GM12872 (cell line): ENCODE data around the gene APBA2.

Experiments used
- CTCF ChIP-seq: IDR thresholded peaks from 3 replicates; pipeline ENCODE4 v1.5.1; 2011; ENCODE audit warnings: low read depth, mild to moderate bottlenecking, low read length, moderate library complexity; ENCODE audit not compliant: insufficient read depth

APBA2 gene

GRCh38 chr15:29039466-29040369, 153.9 kb downstream of the APBA2 start:
- TF ChIP-seq CTCF = no peak

GRCh38 chr15:29040370-29040751, 154.6 kb downstream of the APBA2 start:
- TF ChIP-seq CTCF = no peak

GRCh38 chr15:29043736-29044502, 158.1 kb downstream of the APBA2 start:
- no peak for TF ChIP-seq CTCF

- no peak for TF ChIP-seq CTCF
These were observed 158.7 kb downstream of the APBA2 start for GRCh38 chr15:29044503-29044901.

- TF ChIP-seq CTCF = no peak
These were observed 159.9 kb downstream of the APBA2 start for GRCh38 chr15:29045717-29046116.

- no peak for TF ChIP-seq CTCF
These were observed 160.6 kb downstream of the APBA2 start for GRCh38 chr15:29046281-29046810.

- no peak for TF ChIP-seq CTCF
These were observed 161.2 kb downstream of the APBA2 start for GRCh38 chr15:29046977-29047376.
